HG02870 (cell line): ENCODE measurements around the gene EGLN3.
"Not testable (repeated sequence)": the region's sequence is repeated elsewhere in the genome, so short reads cannot be mapped to it uniquely, and the experiment has no call there.

Source experiments
- ATAC-seq: cut with Tn5 transposase; IDR thresholded peaks from one replicate; pipeline ENCODE4 v1.9.1; 2021; ENCODE audit warnings: mild to moderate bottlenecking, moderate library complexity; ENCODE audit not compliant: unreplicated experiment

The EGLN3 gene

DNA sequence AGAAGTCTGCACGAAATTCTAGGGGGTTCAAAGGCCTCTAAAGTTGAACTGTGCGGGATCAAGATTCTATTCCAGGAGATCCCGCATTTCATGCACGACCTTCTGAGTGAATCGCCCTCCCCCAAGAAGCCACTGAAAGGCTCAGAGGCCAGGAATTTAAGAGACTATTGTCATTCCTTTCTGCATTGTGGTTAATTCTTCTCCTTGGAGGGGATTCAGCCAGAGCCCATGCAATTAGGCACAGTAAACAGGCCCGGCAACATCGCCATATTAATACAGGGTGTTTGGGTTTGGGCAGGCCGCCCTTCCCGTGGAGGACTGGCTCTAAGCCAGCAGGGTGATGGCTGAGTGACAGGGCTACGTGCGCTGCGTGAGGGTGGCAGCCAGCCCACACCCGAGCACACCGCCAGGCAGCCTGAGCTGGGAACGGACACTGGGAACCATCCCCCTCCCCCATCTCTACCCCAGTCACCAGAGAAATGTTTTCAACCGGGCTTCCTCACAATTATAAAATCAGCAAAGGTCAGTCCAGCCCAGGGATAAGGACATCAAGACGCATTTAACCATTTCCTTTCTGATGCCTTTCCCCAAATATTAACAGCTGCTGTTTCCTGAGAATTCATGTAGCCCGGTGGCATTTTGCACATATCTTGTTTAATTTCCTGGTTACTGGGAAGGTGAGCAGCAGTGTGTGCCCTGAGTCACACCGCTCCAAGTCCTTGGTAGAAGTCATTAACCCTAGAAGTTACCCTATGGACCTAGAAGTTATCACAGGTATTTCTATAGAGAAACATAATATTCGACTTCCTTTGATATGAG is 12.5 kb downstream of the EGLN3 start:
- peak; percentile 45 for ATAC-seq

DNA sequence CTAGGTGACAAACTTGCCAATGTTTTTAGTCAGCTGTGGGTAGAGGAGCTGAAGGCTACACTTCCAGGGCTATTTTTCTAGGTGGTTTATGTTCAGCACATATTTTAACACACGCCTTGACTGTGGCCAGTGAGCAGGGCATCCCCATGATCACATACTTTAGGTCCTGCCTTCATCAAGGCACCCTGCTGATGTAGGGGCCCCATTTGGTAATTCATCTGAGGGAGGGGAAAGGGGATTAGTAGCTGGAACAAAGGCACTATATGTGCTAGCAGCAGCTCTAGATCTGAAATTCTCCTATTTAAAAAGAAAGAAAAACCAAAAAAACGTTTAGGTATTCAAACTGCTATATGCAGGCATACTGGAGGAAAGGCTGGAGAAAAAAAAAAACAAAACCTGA is 14.5 kb downstream of the EGLN3 start:
- ATAC-seq = no peak

DNA sequence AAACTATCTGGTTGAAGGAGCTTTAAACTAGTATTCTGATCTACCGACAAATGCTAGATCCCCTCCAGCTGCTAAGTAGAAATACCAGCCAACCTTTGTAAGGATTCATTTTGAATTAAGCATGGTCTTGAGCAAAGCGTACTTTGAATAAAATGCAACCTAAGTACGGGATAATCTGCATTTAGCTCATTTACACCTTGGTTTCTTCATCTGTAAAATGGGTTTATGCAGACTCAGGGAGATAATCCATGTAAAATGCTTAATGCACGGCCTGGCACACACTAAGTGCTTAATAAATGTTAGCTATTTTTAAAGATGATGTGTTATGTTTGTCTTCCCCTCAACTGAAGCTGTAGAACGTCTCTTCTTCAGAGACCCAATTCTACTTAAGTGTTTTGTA is 15.9 kb downstream of the EGLN3 start:
- no peak for ATAC-seq

DNA sequence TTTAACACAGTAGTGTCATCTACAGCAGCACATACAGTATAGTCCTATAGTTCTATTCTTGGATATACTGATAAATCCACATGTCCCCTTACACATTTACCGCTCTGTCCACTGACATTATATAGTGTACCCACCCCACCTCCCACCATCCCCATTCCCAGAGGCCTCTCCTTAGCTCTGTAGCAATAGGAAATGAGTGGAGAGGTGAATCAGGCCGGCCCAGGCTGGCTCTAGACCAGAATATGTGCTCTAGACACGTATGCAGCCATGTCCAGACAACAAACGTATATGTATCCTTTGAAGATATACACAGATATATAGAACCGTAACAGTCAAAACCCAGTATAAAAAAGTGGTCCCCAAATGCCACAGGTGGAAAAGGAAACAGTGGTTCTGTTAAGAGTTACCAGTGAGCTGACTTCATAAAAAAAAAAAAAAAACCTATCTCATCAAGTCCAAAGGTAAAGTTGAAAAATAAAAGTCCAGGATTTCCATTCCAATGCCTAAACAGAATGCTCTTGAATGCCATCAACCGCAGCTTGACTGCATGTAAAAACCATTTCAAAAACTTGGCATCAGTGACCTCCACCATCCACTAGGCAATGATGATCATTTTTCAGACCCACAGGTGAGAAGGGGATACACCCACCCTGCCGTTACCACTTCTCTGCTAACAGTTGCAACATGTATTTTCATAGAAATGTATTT is 16.7 kb downstream of the EGLN3 start:
- ATAC-seq = no peak

DNA sequence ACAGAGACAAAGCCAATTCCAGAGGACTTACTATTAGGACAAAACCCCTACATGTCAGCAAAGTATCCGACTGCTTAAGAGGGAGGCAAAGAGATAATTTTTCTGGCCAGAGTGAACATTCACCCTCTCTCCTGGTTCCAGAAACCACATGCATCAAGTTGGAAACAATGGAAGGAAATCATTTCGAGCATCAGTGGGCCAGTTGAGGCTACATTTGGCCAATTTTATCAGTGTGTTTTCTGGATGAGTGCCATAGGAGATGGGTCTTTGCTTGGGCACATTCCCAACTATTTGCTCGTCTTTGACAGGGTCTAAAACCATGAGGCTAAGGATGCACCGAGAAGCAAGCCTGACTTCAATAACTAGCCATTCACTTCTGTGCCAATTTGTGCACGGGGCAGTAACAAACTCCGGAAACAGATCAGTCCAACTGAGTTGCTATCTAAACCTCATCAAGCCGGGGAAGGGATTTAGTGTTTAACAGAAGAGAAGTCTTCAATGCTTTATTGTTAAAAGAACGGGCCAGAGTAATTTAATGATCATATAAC is 17.4 kb downstream of the EGLN3 start:
- ATAC-seq = no peak

GRCh38 chr14:33932576-33933345 is 18.1 kb downstream of the EGLN3 start:
- ATAC-seq = no peak

- no peak for ATAC-seq
These were observed 18.8 kb downstream of the EGLN3 start for GRCh38 chr14:33932033-33932432.

DNA sequence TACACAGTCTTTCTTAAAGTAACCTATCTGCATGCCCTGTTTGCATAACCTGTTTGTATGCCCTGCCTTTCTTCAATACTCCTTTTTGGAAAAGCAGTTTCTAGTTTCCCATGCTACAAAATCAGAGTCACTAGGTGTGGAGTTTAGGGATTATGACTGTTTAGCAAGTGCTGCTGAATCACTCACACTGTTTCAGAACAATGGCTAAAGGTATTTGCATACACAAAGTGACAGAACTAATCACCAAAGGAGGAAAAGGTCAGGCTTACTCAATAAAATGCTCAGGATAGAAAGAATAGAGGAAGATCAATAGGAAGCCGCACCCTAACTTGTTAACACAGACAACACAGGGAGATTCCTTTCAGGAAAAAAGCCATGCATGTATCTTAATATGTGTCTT is 19.4 kb downstream of the EGLN3 start:
- ATAC-seq = no peak

DNA sequence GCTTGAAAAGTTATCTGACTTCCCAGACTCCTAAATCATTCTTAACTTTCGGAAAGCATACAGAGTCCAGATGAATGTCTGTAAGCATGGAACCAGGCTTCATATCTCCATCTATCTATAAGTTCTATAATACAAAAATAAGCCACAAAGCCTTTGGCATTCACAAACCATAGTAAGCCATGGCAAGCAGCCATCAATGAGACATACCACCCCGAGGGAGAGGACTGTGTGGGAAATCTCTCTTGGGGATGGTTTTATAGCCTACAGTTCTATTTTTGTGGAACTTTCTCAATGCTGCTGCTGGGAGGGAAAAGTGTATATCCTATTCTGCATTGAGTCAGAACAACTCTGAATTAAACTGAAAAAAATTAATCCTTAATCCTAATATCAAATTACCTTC is 20.4 kb downstream of the EGLN3 start:
- no peak for ATAC-seq

DNA sequence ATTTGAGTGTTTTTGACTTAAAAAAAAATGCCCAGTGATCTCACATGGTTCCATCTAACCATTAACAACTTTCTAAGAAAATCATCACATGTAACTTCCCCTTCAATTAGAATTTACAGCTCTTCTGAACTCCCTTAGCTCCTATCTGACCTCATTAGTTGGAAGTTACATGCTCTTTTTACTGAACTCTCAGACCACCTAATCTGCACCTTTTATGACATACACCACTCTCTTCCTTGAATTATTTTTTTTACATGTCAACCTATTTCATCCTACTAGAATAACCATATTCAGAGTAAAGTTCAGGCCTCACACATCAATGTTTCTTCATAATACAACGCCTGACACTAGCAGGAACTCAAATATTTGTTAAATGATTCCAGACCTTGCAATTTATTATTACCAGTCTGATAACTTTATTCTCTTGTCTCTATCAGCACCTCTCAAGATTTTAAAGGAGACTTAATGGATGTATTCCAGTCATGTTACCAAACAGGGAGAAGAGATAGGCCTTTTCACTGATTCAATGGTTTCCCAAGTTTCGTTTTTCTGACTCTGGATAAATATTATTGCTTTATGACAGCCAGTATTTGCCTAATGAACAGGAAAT is 21.0 kb downstream of the EGLN3 start:
- ATAC-seq = no peak

- no peak for ATAC-seq
These were observed 22.0 kb downstream of the EGLN3 start for GRCh38 chr14:33928895-33929294.

GRCh38 chr14:33927944-33928343 is 22.9 kb downstream of the EGLN3 start:
- no peak for ATAC-seq

GRCh38 chr14:33926967-33927366 is 23.9 kb downstream of the EGLN3 start:
- not testable (repeated sequence) for ATAC-seq

- no peak for ATAC-seq
These were observed 24.9 kb downstream of the EGLN3 start for GRCh38 chr14:33925946-33926345.

- no peak for ATAC-seq
These were observed 25.6 kb downstream of the EGLN3 start for GRCh38 chr14:33925235-33925634.

DNA sequence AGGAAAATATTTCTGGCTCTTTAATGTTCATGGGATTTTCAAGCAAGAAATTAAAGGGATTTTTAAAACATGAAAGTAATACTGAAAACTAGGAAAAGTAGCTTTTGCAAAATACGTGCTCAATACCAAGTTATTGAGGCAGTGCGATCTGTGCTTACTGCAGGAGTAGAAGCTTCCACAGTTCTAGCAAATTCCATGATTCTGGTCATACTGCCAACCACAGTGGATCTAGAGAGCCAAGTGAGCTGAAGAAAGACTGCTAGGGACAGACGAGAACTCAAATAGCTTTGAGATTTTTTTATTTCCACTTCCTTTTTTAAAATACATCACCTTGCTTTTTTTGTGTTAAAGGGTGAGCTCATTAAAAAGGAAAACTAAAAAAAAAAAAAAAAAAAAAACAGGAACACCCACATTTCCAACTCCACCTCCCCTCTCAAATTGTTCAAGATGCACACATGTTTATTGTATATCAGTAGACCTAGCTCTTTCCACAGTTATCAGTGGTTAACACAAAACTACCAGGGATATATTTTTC is 26.2 kb downstream of the EGLN3 start:
- no peak for ATAC-seq

- no peak for ATAC-seq
These were observed 28.7 kb downstream of the EGLN3 start for GRCh38 chr14:33922125-33922524.

GRCh38 chr14:33918256-33918655 is 32.6 kb downstream of the EGLN3 start:
- no peak for ATAC-seq

GRCh38 chr14:33917661-33918060 is 33.2 kb downstream of the EGLN3 start:
- no peak for ATAC-seq

GRCh38 chr14:33916663-33917565 is 34.0 kb downstream of the EGLN3 start:
- no peak for ATAC-seq
